Body of pancreas (tissue), 4 donors: ENCODE measurements around the gene CREBL2. TPM values are rescaled to one million over a fixed set of nuclear protein-coding genes. Genes with fewer than 3 reads are reported as not detected.

Experiments
- ATAC-seq: fragments of 150-250 bp; one replicate; pipeline ENCODE4 v1.9.1; 2016
- DNase-seq, 4 donors: peaks; one replicate each; pipeline ENCODE4 v3.0.0-alpha.2; 2019
- H3K27ac ChIP-seq, 4 donors: fragments of 200-600 bp; sonication (generic); 1 replicate in 3 of 4; 2 replicates in 1 of 4; pipeline versions ENCODE4 v1.5.1 to v1.6.1; 2016 to 2019; ENCODE audit warnings: mild to moderate bottlenecking in 1 of 4, mixed read lengths in 1 of 4, moderate library complexity in 1 of 4
- H3K27me3 ChIP-seq, 2 donors: fragments of 200-600 bp; sonication (generic); one replicate each; pipeline ENCODE4 v1.6.0; 2016; ENCODE audit warnings: mild to moderate bottlenecking in 1 of 2
- H3K36me3 ChIP-seq, 2 donors: fragments of 200-600 bp; sonication (generic); replicated peaks in 1 of 2; 2 replicates each; pipeline ENCODE4 v1.5.1; 2016; ENCODE audit warnings: low read depth in 2 of 2; ENCODE audit not compliant: insufficient read depth in 1 of 2
- H3K4me1 ChIP-seq: fragments of 200-600 bp; sonication (generic); one replicate; pipeline ENCODE4 v1.6.0; 2016
- H3K4me3 ChIP-seq, 2 donors: fragments of 200-600 bp; sonication (generic); 1 replicate in 1 of 2; 2 replicates in 1 of 2; pipeline ENCODE4 v1.5.1; 2016 to 2019
- H3K9me3 ChIP-seq, 3 donors: fragments of 200-600 bp; sonication (generic); 1 replicate in 2 of 3; 2 replicates in 1 of 3; pipeline ENCODE4 v1.5.1; 2016
- POLR2A ChIP-seq, 3 donors: fragments of 450-650 bp; IDR thresholded peaks; one replicate each; pipeline ENCODE4 v1.6.1; 2016; ENCODE audit warnings: antibody characterized with exemption in 3 of 3, mild to moderate bottlenecking in 2 of 3
- WGBS, 2 donors: methylation state at CpG; one replicate each; pipeline ENCODE4 v1.1.5; 2017; 5-methylcytosine and 5-hydroxymethylcytosine counted together
- intact Hi-C: fragments of 100-400 bp; cut with DNase I; formaldehyde crosslinking; loops from one replicate; pipeline ENCODE4 v1.15.1; 2023
- total RNA-seq, 2 donors: library from RNA; depleted of rRNA; stranded (reverse); fragments of >200 nt; gene quantifications; one replicate each; pipeline ENCODE4 v1.1.0, GENCODE V29; 2016
- TF ChIP-seq, protein P1 (sequence below), 7 experiments: fragments of 450-650 bp in 4 of 7; fragments of 200-600 bp in 3 of 7; sonication (generic) in 3 of 7; IDR thresholded peaks; one replicate each; pipeline ENCODE4 v1.5.1; 2016 to 2019; ENCODE audit warnings: antibody characterized with exemption in 7 of 7

Gene CREBL2
- total RNA-seq, 2 donors from 2014 or later: 13.8 to 31.4 TPM

DNA sequence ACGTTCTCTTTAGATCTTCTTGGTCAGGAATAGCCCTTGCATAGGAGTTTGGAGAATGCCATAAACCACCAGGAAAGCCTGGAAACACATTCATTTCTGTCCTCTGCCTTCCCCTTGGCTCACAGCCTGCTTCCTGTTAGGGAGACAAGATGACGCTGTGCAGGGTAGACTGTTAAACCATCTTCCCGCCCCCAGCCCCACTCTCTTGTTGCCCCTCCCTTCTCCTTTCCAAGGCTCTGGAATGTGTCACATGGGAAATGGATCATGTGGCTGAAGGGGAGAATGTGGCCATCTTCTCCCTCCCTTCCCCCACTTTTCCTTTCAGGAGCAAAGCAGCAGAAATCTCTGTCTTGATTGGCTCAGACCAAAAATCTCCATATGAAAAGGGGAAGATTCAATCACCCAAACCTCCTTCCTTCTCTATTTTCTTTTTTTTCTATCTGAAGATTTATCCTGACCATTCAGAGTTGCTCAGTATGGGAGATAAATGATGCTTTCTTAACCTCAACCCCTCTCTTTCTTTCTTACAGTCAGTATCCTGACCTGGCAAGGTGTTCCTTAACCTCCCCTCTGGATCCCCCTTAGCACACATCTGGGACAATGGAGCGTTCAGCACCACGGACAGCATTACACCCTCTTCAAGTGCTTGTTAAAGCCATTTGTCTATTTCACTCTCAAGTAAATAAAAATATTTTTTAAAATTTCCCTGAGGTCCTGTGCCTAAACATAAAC, 72.9 kb downstream of the CREBL2 start:
- intact Hi-C loops: no loop called here
- Histone ChIP-seq H3K9me3 (no peaks in the 10 kb centered on the region), H3K36me3 (no peaks in the 10 kb centered on the region), H3K4me1 (no peaks in the 10 kb centered on the region), H3K27ac (no peak overlapping the region), H3K4me3 (no peak overlapping the region), H3K27me3 (no peaks in the 10 kb centered on the region)
- DNase-seq (peak in 1 of 4 donors; percentile 23), ATAC-seq (no peak)
- 8 to 11% methylated on average over 5 of the region's 5 CpGs for WGBS, 2 donors
- TF ChIP-seq, protein P1, sequence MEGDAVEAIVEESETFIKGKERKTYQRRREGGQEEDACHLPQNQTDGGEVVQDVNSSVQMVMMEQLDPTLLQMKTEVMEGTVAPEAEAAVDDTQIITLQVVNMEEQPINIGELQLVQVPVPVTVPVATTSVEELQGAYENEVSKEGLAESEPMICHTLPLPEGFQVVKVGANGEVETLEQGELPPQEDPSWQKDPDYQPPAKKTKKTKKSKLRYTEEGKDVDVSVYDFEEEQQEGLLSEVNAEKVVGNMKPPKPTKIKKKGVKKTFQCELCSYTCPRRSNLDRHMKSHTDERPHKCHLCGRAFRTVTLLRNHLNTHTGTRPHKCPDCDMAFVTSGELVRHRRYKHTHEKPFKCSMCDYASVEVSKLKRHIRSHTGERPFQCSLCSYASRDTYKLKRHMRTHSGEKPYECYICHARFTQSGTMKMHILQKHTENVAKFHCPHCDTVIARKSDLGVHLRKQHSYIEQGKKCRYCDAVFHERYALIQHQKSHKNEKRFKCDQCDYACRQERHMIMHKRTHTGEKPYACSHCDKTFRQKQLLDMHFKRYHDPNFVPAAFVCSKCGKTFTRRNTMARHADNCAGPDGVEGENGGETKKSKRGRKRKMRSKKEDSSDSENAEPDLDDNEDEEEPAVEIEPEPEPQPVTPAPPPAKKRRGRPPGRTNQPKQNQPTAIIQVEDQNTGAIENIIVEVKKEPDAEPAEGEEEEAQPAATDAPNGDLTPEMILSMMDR (IDR thresholded peaks at IDR 0.05): no peak
- no peak for TF ChIP-seq POLR2A (IDR thresholded peaks at IDR 0.05)

DNA sequence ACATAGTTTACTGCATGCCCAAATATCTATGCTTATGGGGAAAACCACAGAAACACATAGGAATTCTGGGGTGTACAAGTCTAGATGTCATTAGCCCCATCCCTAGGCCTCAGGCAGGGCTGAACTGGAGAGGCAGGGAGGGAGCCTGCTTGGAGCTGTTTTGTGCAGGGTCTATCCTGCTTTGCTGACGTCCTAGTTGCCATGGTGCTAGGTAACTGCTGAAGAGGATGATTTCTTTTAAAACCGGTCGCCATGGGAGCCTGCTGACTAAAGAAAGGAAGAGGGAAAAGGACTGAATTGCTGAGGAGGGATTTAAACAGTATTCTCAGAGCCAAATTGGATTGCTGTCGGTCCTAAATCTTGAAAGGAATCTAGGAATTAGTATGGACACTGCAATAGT, 73.6 kb downstream of the CREBL2 start:
- no peaks in the 10 kb centered on the region for H3K9me3 ChIP-seq
- intact Hi-C loops: no loop called here
- no peaks in the 10 kb centered on the region for H3K36me3 ChIP-seq
- no peak overlapping the region for H3K4me3 ChIP-seq
- no peaks in the 10 kb centered on the region for H3K27me3 ChIP-seq
- WGBS, 2 donors: 64 to 65% methylated on average over 4 of the region's 4 CpGs
- peak in 3 of 4 donors; percentile 21 to 35 (median 32) for DNase-seq
- no peaks in the 10 kb centered on the region for H3K4me1 ChIP-seq
- no peak overlapping the region for H3K27ac ChIP-seq
- ATAC-seq: no peak
- TF ChIP-seq, protein P1 (IDR thresholded peaks at IDR 0.05): no peak
- no peak for TF ChIP-seq POLR2A (IDR thresholded peaks at IDR 0.05)

DNA sequence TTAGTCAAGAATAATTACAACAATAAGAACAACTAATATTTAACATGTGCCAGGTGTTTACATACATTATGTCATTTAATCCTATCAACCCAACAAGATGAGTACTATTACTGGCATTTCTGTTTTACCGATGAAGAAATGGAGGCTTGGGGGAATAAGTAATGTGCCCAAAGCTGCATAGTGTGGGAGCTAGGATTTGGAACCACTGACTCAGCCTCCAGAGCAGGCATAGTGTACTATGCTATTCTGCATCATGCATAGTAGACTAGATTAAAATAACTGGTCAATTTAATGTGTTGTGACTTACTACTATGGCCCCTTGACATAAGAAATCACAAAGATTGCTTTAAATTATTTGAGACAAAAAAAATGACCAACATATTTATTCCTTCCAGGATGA, 74.8 kb downstream of the CREBL2 start:
- Histone ChIP-seq H3K9me3 (no peaks in the 10 kb centered on the region), H3K27ac (no peak overlapping the region), H3K27me3 (no peaks in the 10 kb centered on the region), H3K36me3 (no peaks in the 10 kb centered on the region), H3K4me3 (no peak overlapping the region), H3K4me1 (no peaks in the 10 kb centered on the region)
- DNase-seq: no peak
- TF ChIP-seq, protein P1 (IDR thresholded peaks at IDR 0.05): no peak
- TF ChIP-seq POLR2A (IDR thresholded peaks at IDR 0.05): no peak
- intact Hi-C loops: no loop called here
- ATAC-seq: no peak
- 86 to 96% methylated on average over 1 of the region's 1 CpG for WGBS, 2 donors

DNA sequence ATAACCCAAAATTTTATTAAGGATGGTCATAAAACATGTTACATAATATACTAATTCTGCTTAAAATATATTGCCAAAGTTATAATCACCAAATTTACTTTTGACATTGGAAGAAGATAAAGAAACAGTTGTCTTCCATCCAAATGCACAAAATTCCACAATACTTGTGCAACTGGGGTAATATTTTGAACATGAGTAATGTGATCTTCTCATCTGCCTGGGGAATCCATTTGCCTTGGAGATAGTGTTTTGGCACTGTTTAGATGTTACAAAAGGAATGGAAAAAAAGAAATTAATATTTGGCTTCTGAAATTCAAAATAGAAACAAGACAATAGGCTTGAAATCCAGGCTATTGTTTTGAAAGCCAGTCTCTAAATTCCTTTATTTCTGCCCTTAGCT, 75.2 kb downstream of the CREBL2 start:
- ATAC-seq: no peak
- H3K36me3 ChIP-seq: no peaks in the 10 kb centered on the region
- no peak overlapping the region for H3K27ac ChIP-seq
- H3K27me3 ChIP-seq: no peaks in the 10 kb centered on the region
- no peaks in the 10 kb centered on the region for H3K9me3 ChIP-seq
- DNase-seq: no peak
- intact Hi-C loops: no loop called here
- TF ChIP-seq, protein P1 (IDR thresholded peaks at IDR 0.05): no peak
- no peak for TF ChIP-seq POLR2A (IDR thresholded peaks at IDR 0.05)
- H3K4me3 ChIP-seq: no peak overlapping the region
- no peaks in the 10 kb centered on the region for H3K4me1 ChIP-seq
